Ovary (tissue), 3 donors: ENCODE results near the gene GNG2.

Experiments
- CTCF ChIP-seq, 3 donors: fragments of 450-650 bp in 2 of 3; fragments of 200-600 bp in 1 of 3; IDR thresholded peaks; one replicate each; pipeline versions ENCODE4 v1.5.1 to v1.8.0; 2016 to 2022; ENCODE audit warnings: antibody characterized with exemption in 3 of 3, mild to moderate bottlenecking in 1 of 3
- POLR2A ChIP-seq: fragments of 450-650 bp; IDR thresholded peaks from one replicate; pipeline ENCODE4 v1.6.1; 2017; ENCODE audit warnings: antibody characterized with exemption, mild to moderate bottlenecking, moderate library complexity
- donor health status: DM: no; HTN: no; CAD: no.

GRCh38 chr14:51824191-51824590 lies 36.2 kb upstream of the GNG2 start:
- TF ChIP-seq CTCF (IDR thresholded peaks at IDR 0.05), result no peak
- no peak for TF ChIP-seq POLR2A
